GM20000 (cell line): Measurements from ENCODE around the gene GLI1.
"Not testable (repeated sequence)": the region's sequence is repeated elsewhere in the genome, so short reads cannot be mapped to it uniquely, and the experiment has no call there.

Experiments used
- DNase-seq: peaks from one replicate; pipeline ENCODE4 v3.0.0; 2012; ENCODE audit warnings: low spot score
- TF ChIP-seq, protein P1 (sequence below): IDR thresholded peaks from 2 replicates; pipeline ENCODE4 v1.5.1; 2012; ENCODE audit warnings: mild to moderate bottlenecking, control low read depth; ENCODE audit errors: extremely low read depth, missing control alignments

The GLI1 gene

DNA sequence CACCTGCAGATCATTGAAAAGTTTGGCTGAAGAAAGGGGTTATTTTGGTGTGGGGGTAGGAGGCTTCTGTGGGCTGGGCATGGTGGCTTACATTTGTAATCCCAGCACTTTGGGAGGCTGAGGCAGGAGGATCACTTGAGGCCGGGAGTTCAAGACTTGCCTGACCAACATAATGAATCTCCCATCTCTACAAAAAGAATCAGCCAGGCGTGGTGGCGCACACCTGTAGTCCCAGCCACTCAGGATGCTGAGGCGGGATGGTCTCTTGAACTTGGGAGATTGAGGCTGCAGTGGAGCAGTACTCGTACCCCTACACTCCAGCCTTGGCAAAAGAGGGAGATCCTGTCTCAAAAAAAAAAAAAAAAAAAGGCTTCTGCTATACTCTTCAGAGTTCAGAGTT is 53.7 kb downstream of the GLI1 start:
- TF ChIP-seq, protein P1, sequence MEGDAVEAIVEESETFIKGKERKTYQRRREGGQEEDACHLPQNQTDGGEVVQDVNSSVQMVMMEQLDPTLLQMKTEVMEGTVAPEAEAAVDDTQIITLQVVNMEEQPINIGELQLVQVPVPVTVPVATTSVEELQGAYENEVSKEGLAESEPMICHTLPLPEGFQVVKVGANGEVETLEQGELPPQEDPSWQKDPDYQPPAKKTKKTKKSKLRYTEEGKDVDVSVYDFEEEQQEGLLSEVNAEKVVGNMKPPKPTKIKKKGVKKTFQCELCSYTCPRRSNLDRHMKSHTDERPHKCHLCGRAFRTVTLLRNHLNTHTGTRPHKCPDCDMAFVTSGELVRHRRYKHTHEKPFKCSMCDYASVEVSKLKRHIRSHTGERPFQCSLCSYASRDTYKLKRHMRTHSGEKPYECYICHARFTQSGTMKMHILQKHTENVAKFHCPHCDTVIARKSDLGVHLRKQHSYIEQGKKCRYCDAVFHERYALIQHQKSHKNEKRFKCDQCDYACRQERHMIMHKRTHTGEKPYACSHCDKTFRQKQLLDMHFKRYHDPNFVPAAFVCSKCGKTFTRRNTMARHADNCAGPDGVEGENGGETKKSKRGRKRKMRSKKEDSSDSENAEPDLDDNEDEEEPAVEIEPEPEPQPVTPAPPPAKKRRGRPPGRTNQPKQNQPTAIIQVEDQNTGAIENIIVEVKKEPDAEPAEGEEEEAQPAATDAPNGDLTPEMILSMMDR: no peak
- DNase-seq: no peak

DNA sequence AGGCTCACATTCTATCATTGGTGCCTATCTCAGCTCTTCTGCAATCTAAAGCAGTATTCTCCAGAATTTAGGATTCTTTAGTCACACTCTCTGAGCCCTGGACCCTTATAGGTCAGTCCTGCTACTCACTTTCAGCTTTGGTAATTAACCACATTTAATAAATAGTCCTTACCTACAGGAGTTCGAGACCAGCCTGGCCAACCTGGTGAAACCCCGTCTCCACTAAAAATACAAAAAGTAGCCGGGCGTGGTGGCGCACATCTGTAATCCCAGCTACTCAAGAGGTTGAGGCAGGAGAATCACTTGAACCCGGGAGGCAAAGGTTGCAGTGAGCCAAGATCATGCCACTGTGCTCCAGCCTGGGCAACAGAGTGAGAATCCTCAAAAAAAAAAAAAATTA is 54.1 kb downstream of the GLI1 start:
- not testable (repeated sequence) for DNase-seq

DNA sequence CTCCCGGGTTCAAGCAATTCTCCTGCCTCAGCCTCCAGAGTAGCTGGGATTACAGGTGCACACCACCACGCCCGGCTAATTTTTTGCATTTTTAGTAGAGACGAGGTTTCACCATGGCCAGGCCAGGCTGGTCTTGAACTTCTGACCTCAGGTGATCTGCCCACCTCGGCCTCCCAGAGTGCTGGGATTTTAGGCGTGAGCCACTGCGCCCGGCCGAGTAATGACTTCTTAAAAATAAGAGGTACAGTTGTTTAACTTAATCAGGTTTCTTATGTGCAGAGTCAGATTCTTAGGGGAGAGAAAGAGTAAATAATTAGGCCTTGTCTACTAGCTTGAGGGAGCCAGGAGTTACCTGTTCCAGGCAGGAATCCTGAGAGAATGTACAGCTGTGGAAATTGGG is 54.7 kb downstream of the GLI1 start:
- DNase-seq: not testable (repeated sequence)

DNA sequence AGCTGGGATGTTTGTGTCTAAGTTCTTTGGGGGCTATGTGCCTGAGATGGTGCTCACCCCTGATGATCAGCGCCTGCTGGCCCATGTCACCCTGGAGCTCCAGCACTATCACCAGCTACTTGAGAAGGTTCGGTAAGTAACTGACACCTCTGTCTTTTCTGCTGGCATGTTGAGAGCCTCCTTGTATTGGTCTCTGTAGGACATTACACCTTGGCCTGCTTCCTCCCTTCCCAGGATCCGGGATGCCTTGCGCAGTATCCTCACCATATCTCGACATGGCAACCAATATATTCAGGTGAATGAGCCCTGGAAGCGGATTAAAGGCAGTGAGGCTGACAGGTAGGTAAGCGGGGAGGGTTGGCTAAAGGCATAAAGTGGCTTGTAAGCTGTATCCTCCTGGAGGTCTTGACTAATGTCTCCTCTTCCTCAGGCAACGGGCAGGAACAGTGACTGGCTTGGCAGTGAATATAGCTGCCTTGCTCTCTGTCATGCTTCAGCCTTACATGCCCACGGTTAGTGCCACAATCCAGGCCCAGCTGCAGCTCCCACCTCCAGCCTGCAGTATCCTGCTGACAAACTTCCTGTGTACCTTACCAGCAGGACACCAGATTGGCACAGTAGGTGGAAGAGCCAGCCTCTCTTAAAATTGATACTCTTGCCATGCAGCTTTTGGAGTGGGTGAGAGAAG is 55.3 kb downstream of the GLI1 start:
- no peak for DNase-seq

DNA sequence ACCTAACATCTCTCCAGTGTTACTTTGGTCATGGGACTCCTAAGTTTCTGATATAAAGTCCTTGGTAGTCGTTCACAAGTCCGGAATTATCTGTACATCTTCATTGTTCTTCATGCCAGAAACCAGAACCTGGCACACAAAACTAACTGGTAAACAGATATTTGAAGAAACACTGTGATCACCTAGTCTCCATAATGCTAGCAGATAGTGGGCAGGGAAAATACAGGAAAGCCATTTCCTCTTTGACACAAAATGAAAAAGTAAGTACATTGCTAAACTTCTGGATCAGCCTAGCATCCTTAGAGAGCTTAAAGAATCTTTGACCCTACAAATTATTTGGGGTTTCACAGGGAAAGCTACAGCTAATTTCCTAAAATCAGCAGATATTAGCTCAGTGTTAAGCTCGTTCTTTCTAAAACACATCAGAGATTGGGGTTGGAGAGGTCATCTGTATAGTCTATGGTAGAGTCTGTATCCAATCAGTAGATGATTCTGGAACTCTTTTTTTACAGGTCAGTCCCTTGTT is 55.9 kb downstream of the GLI1 start:
- DNase-seq: no peak

More for the DNA sequence above, 55.3 kb downstream of the GLI1 start:
- TF ChIP-seq, protein P1: no peak

DNA sequence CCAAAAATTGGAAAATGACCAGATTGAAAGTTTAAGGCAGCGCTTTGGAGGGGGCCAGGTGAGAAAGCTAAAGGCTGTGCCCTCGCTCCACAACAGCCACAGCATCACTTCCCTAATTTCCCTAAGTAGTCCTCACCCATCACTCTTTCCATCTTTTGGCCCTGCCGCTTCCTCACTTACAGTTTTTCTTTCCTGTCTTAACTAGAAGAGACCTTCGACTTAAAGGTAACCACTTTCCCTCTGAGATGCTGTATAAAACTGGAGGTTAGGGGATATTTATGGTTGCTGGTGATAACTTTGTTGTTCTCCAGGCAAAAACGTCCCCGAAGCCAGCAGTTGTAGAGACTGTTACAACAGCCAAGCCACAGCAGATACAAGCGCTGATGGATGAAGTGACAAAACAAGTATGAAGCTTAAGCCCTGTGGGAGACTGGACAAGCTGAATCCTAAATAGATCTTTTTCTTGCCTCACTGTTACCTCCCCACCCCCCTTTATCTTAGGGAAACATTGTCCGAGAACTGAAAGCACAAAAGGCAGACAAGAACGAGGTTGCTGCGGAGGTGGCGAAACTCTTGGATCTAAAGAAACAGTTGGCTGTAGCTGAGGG is 56.5 kb downstream of the GLI1 start:
- DNase-seq: no peak
- TF ChIP-seq, protein P1: no peak

More for the DNA sequence above, 55.9 kb downstream of the GLI1 start:
- TF ChIP-seq, protein P1: no peak

DNA sequence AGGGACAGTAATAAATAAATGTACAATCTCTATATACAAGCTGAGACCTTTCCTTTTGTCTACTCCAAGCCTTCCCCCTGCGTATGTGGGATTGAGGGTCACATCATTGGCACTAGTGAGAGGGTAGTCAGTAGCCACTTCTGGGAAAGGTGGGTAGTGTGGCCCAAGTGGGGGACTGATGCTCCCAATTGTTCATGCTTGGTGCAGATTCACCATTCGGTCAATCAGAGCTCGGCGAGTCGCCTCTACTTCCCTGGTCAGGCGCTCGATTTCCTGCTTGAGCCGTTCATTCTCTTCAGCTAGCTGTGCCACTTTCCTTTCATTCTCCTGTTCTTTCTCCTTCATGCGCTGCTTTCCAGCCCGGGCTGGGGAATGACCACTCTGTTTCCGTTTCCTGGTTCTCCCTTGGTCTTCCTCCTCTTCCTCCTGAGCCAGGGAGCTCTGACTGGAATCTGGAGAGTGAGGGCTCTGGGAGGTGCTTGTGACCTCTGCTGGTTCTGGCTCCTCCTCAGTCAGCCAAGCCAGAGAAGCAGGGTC is 57.1 kb downstream of the GLI1 start:
- TF ChIP-seq, protein P1: no peak

DNA sequence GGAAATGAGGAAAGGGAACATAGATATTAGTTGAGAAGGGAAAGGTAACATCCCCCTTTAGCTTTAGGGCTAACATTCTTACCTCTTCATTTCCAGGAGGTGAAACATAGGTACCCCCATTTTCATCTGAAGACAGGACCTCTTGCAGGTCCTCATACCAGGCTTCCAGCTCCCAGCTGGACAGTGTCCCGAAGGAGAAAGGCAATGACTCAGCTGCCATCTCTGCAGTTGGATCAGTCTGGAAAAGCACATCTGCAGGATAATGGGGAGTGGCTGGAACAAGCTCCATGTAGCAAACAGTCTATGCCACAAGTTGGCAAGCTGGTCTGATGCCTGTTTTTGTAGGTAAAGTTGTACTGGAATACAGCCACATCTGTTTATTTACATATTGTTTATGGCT is 57.6 kb downstream of the GLI1 start:
- no peak for DNase-seq

More for the DNA sequence above, 57.1 kb downstream of the GLI1 start:
- DNase-seq: no peak

DNA sequence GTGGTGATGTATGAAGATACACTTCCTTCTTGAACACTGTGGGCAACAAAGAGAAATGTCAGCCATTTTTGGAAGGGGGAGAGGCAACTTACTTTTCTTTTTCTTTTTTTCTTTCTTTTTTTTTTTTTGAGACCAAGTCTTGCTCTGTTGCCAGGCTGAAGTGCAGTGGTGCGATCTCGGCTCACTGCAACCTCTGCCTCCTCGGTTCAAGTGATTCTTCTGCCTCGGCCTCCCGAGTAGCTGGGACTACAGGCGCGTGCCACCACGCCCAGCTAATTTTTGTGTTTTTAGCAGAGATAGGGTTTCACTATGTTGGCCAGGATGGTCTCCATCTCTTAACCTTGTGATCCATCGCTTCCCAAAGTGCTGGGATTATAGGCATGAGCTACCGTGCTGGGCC is 58.1 kb downstream of the GLI1 start:
- DNase-seq: not testable (repeated sequence)

More for the DNA sequence above, 57.6 kb downstream of the GLI1 start:
- TF ChIP-seq, protein P1: no peak
